ENCODE data around the gene FOXP1. TPM values are rescaled to one million over a fixed set of nuclear protein-coding genes. Genes with fewer than 3 reads are reported as not detected.
A peak's percentile ranks its signal among the peaks of the same experiment; 100 is the strongest.

FOXP1 gene
- total and polyA plus RNA-seq, 2 of the 13 experiments (the other 11 are each of a cell fraction or from before 2014, with no cell fraction given), result 40.4 to 59.0 TPM

- TF ChIP-seq TCF7L2 (IDR thresholded peaks at IDR 0.05; ENCODE audit: low read depth, low read length) (no peak), ZNF121 (CRISPR knock-in tag; IDR thresholded peaks at IDR 0.05) (no peak), CBFB (CRISPR knock-in tag; IDR thresholded peaks at IDR 0.05) (no peak), SUZ12 (IDR thresholded peaks at IDR 0.05; ENCODE audit: low read depth, low read length) (no peak), BRF2 (CRISPR knock-in tag; IDR thresholded peaks at IDR 0.05) (no peak), SP5 (CRISPR knock-in tag; IDR thresholded peaks at IDR 0.05; ENCODE audit: borderline replicate concordance, low read depth) (no peak; the same call in 1 of the 2 replicates), NCOA2 (CRISPR knock-in tag; IDR thresholded peaks at IDR 0.05) (no peak; the same call in 1 of the 2 replicates), THAP11 (CRISPR knock-in tag; IDR thresholded peaks at IDR 0.05) (peak; percentile 40; the same call in 1 of the 2 replicates), ZNF562 (CRISPR knock-in tag; IDR thresholded peaks at IDR 0.05; ENCODE audit: borderline replicate concordance) (no peak), ZNF652 (CRISPR knock-in tag; IDR thresholded peaks at IDR 0.05; ENCODE audit: borderline replicate concordance, low read depth) (no peak), THAP8 (CRISPR knock-in tag; IDR thresholded peaks at IDR 0.05; ENCODE audit: borderline replicate concordance) (no peak), ZBTB26 (CRISPR knock-in tag; IDR thresholded peaks at IDR 0.05; ENCODE audit: borderline replicate concordance) (no peak), HNRNPUL1 (IDR thresholded peaks at IDR 0.05; ENCODE audit: low read depth, low read length) (no peak), ARID2 (CRISPR knock-in tag; IDR thresholded peaks at IDR 0.05; ENCODE audit: borderline replicate concordance) (no peak), ZNF484 (CRISPR knock-in tag; IDR thresholded peaks at IDR 0.05; ENCODE audit: borderline replicate concordance, low read depth) (no peak), GPN1 (CRISPR knock-in tag; IDR thresholded peaks at IDR 0.05; ENCODE audit: borderline replicate concordance) (no peak), ZNF678 (CRISPR knock-in tag; IDR thresholded peaks at IDR 0.05) (no peak), MTA3 (CRISPR knock-in tag; IDR thresholded peaks at IDR 0.05) (no peak), ZNF430 (CRISPR knock-in tag; IDR thresholded peaks at IDR 0.05) (no peak), ZNF781 (CRISPR knock-in tag; IDR thresholded peaks at IDR 0.05; ENCODE audit: borderline replicate concordance, not compliant biosample characterization) (no peak), ZGPAT (CRISPR knock-in tag; IDR thresholded peaks at IDR 0.05) (0 out of 2 replicates have a peak, but pooled peaks have one; percentile 23), MLX (CRISPR knock-in tag; IDR thresholded peaks at IDR 0.05) (no peak)
Measured at GRCh38 chr3:71583566-71584393, at the start of gene FOXP1 (continued).
